H9 (cell line): Measurements from ENCODE around the gene DMXL1. TPM values are rescaled to one million over a fixed set of nuclear protein-coding genes. Genes with fewer than 3 reads are reported as not detected.

Experiments used
- DNase-seq: peaks from one replicate; pipeline ENCODE4 v3.0.0-alpha.2; 2017
- H2AFZ ChIP-seq: one replicate; pipeline ENCODE4 v1.6.1; 2013; ENCODE audit warnings: mild to moderate bottlenecking, low read length, control low read depth, moderate library complexity
- H2AK5ac ChIP-seq: 2 replicates; pipeline ENCODE4 v1.6.1; 2013; ENCODE audit warnings: low read length, control low read depth, mixed read lengths; ENCODE audit not compliant: insufficient read length
- H2BK120ac ChIP-seq: one replicate; pipeline ENCODE4 v1.6.1; 2013; ENCODE audit warnings: low read depth, mild to moderate bottlenecking, low read length, control low read depth, inconsistent platforms; ENCODE audit not compliant: poor library complexity, severe bottlenecking
- H2BK12ac ChIP-seq: 2 replicates; pipeline ENCODE4 v1.6.1; 2013; ENCODE audit warnings: low read length, control low read depth, mixed read lengths, low read depth; ENCODE audit not compliant: insufficient read length
- H2BK15ac ChIP-seq: 2 replicates; pipeline ENCODE4 v1.6.1; 2013; ENCODE audit warnings: low read depth, low read length, control low read depth
- H2BK20ac ChIP-seq: one replicate; pipeline ENCODE4 v1.6.1; 2013; ENCODE audit warnings: low read depth, mild to moderate bottlenecking, low read length, control low read depth, inconsistent platforms; ENCODE audit not compliant: poor library complexity, severe bottlenecking
- H2BK5ac ChIP-seq: 2 replicates; pipeline ENCODE4 v1.6.1; 2013; ENCODE audit warnings: low read length, control low read depth, mixed read lengths; ENCODE audit not compliant: insufficient read length
- H3K14ac ChIP-seq: 2 replicates; pipeline ENCODE4 v1.6.1; 2013; ENCODE audit warnings: low read length, control low read depth; ENCODE audit not compliant: insufficient read depth
- H3K18ac ChIP-seq: 2 replicates; pipeline ENCODE4 v1.6.1; 2013; ENCODE audit warnings: low read depth, mild to moderate bottlenecking, mixed read lengths, low read length, control low read depth; ENCODE audit not compliant: insufficient read length
- H3K23ac ChIP-seq: 2 replicates; pipeline ENCODE4 v1.6.1; 2013; ENCODE audit warnings: low read length, control low read depth, mixed read lengths, low read depth; ENCODE audit not compliant: insufficient read length
- H3K23me2 ChIP-seq: 2 replicates; pipeline ENCODE4 v1.6.1; 2013; ENCODE audit warnings: low read depth, mild to moderate bottlenecking, mixed read lengths, low read length, control low read depth; ENCODE audit not compliant: insufficient read length, poor library complexity, severe bottlenecking
- H3K27ac ChIP-seq: 2 replicates; pipeline ENCODE4 v1.5.1; 2013; ENCODE audit warnings: low read length, control low read depth, mixed read lengths, low read depth; ENCODE audit not compliant: insufficient read length
- H3K27me3 ChIP-seq: 2 replicates; pipeline ENCODE4 v1.6.1; 2013; ENCODE audit warnings: low read length, control low read depth, inconsistent platforms; ENCODE audit not compliant: insufficient read depth
- H3K4ac ChIP-seq: 2 replicates; pipeline ENCODE4 v1.6.1; 2013; ENCODE audit warnings: low read depth, mild to moderate bottlenecking, control low read depth, inconsistent platforms, low read length, moderate library complexity
- H3K4me1 ChIP-seq: 2 replicates; pipeline ENCODE4 v1.6.1; 2013; ENCODE audit warnings: low read length, control low read depth, inconsistent platforms; ENCODE audit not compliant: insufficient read depth
- H3K4me2 ChIP-seq: 2 replicates; pipeline ENCODE4 v1.6.1; 2013; ENCODE audit warnings: low read length, control low read depth, mixed read lengths; ENCODE audit not compliant: insufficient read length, insufficient read depth
- H3K56ac ChIP-seq: 2 replicates; pipeline ENCODE4 v1.6.1; 2013; ENCODE audit warnings: low read depth, mild to moderate bottlenecking, mixed read lengths, low read length, control low read depth; ENCODE audit not compliant: insufficient read length
- H3K79me1 ChIP-seq: 2 replicates; pipeline ENCODE4 v1.6.1; 2013; ENCODE audit warnings: low read depth, mild to moderate bottlenecking, moderate library complexity, low read length, control low read depth, inconsistent platforms; ENCODE audit not compliant: insufficient read depth, poor library complexity, severe bottlenecking
- H3K79me2 ChIP-seq: 2 replicates; pipeline ENCODE4 v1.6.1; 2013; ENCODE audit warnings: low read length, control low read depth, inconsistent platforms; ENCODE audit not compliant: insufficient read depth
- H3K9ac ChIP-seq: 2 replicates; pipeline ENCODE4 v1.6.1; 2013; ENCODE audit warnings: low read length, control low read depth, mixed read lengths; ENCODE audit not compliant: insufficient read length; ENCODE audit errors: extremely low read depth
- H3K9me3 ChIP-seq: one replicate; pipeline ENCODE4 v1.6.1; 2013; ENCODE audit warnings: low read depth, low read length, inconsistent platforms; ENCODE audit not compliant: control insufficient read depth
- H3T11ph ChIP-seq: one replicate; pipeline ENCODE4 v1.6.1; 2013; ENCODE audit warnings: mild to moderate bottlenecking, low read length, control low read depth, inconsistent platforms
- H4K20me1 ChIP-seq: one replicate; pipeline ENCODE4 v1.6.1; 2013; ENCODE audit not compliant: control insufficient read depth, insufficient read length, insufficient read depth
- H4K5ac ChIP-seq: 2 replicates; pipeline ENCODE4 v1.6.1; 2013; ENCODE audit warnings: low read depth, mild to moderate bottlenecking, mixed read lengths, low read length, control low read depth; ENCODE audit not compliant: insufficient read length
- H4K8ac ChIP-seq: replicated peaks from 2 replicates; pipeline ENCODE4 v1.6.1; 2013; ENCODE audit warnings: low read length, control low read depth, mixed read lengths, low read depth; ENCODE audit not compliant: insufficient read length
- H4K91ac ChIP-seq: 2 replicates; pipeline ENCODE4 v1.6.1; 2013; ENCODE audit warnings: low read depth, mild to moderate bottlenecking, moderate library complexity, mixed read lengths, low read length, control low read depth; ENCODE audit not compliant: insufficient read length
- H3K27ac Mint-ChIP-seq, 3 experiments: 2 replicates in 2 of 3; 3 replicates in 1 of 3; pipeline ENCODE4 v1.8.0; 2020 to 2021; ENCODE audit warnings: mixed read lengths in 3 of 3, mild to moderate bottlenecking in 1 of 3, moderate library complexity in 1 of 3
- H3K27me3 Mint-ChIP-seq: 2 replicates; pipeline ENCODE4 v1.8.0; 2021; ENCODE audit warnings: low read depth, mild to moderate bottlenecking, moderate library complexity, mixed read lengths
- H3K36me3 Mint-ChIP-seq, 3 experiments: 2 replicates in 2 of 3; 3 replicates in 1 of 3; pipeline ENCODE4 v1.8.0; 2020 to 2021; ENCODE audit warnings: low read depth in 3 of 3, mixed read lengths in 3 of 3; ENCODE audit not compliant: insufficient read depth in 1 of 3
- H3K4me1 Mint-ChIP-seq, 2 experiments: 2 replicates each; pipeline ENCODE4 v1.8.0; 2020; ENCODE audit warnings: mixed read lengths in 2 of 2
- H3K4me3 Mint-ChIP-seq, 2 experiments: 2 replicates in 1 of 2; 3 replicates in 1 of 2; pipeline ENCODE4 v1.8.0; 2020 to 2021; ENCODE audit warnings: mild to moderate bottlenecking in 2 of 2, mixed read lengths in 2 of 2, moderate library complexity in 1 of 2
- H3K9me3 Mint-ChIP-seq, 2 experiments: 2 replicates in 1 of 2; 3 replicates in 1 of 2; pipeline ENCODE4 v1.8.0; 2020; ENCODE audit warnings: mild to moderate bottlenecking in 2 of 2, mixed read lengths in 2 of 2, moderate library complexity in 1 of 2
- CTCF ChIP-seq: fragments of 200-600 bp; sonication (generic); conservative IDR thresholded peaks from 3 replicates; pipeline ENCODE4 v1.8.0; 2021; ENCODE audit warnings: antibody characterized with exemption, mild to moderate bottlenecking
- WGBS: extraction: QIAGEN DNeasy Blood & Tissue Kit; methylation state at CpG from one replicate; pipeline ENCODE4 v1.1.7; 2013; ENCODE audit warnings: missing lambda C conversion rate, low lambda C conversion rate, mixed read lengths; ENCODE audit not compliant: insufficient read length; ENCODE audit errors: extremely low coverage; 5-methylcytosine and 5-hydroxymethylcytosine counted together
- total RNA-seq: library from RNA; stranded (reverse); gene quantifications from 2 replicates; pipeline ENCODE4 v1.2.1, GENCODE V29; 2021

Gene DMXL1
- total RNA-seq, 1 experiment from 2014 or later: 63.5 TPM

GRCh38 chr5:119264186-119264585 is 193.3 kb downstream of the DMXL1 start:
- no peak overlapping the region for H3K4me2 ChIP-seq
- no peak overlapping the region for H2AFZ ChIP-seq
- no peak overlapping the region for H2BK120ac ChIP-seq
- no peak overlapping the region for H4K91ac ChIP-seq
- no peaks in the 10 kb centered on the region for H3K27me3 ChIP-seq
- H3K4me1 ChIP-seq: no peaks in the 10 kb centered on the region
- TF ChIP-seq CTCF: no peak
- H3K18ac ChIP-seq: no peak overlapping the region
- H3K36me3 Mint-ChIP-seq: peaks cover 0 to 2% (median 0%) of the 10 kb centered on the region in 3 experiments; a peak in 2 of 7 replicates
- H3K4ac ChIP-seq: no peak overlapping the region
- H3K23me2 ChIP-seq: peaks cover 7% of the 10 kb centered on the region
- peaks cover 4 to 8% of the 10 kb centered on the region in 2 experiments for H3K4me1 Mint-ChIP-seq
- H3K27me3 Mint-ChIP-seq: peaks cover 15% of the 10 kb centered on the region
- H3K79me1 ChIP-seq: no peaks in the 10 kb centered on the region
- no peak overlapping the region for H3K27ac Mint-ChIP-seq
- H3K79me2 ChIP-seq: no peaks in the 10 kb centered on the region
- peaks cover 0 to 5% of the 10 kb centered on the region in 2 experiments; a peak in 3 of 5 replicates for H3K9me3 Mint-ChIP-seq
- H3K14ac ChIP-seq: no peak overlapping the region
- H4K8ac ChIP-seq: no peak overlapping the region
- H2BK12ac ChIP-seq: no peak overlapping the region
- H2BK5ac ChIP-seq: no peak overlapping the region
- no peaks in the 10 kb centered on the region for H4K20me1 ChIP-seq
- H2BK20ac ChIP-seq: no peak overlapping the region
- no peak overlapping the region for H2BK15ac ChIP-seq
- DNase-seq: no peak
- no peak overlapping the region for H4K5ac ChIP-seq
- no peak overlapping the region for H3K27ac ChIP-seq
- no peak overlapping the region for H3T11ph ChIP-seq
- no CpG with 5 or more reads among the region's 1 CpG for WGBS
- no peak overlapping the region for H3K4me3 Mint-ChIP-seq
- no peak overlapping the region for H3K23ac ChIP-seq
- no peak overlapping the region for H2AK5ac ChIP-seq
- H3K9ac ChIP-seq: no peak overlapping the region
- H3K9me3 ChIP-seq: no peaks in the 10 kb centered on the region
- no peak overlapping the region for H3K56ac ChIP-seq
